ENCODE measurements around the gene OR4E1. TPM values are rescaled to one million over a fixed set of nuclear protein-coding genes. Genes with fewer than 3 reads are reported as not detected.

The OR4E1 gene
- polyA plus RNA-seq, 3 donors, result not detected

GRCh38 chr14:21643407-21643806, 30.2 kb downstream of the OR4E1 start:
- 83% methylated on average over 3 of the region's 5 CpGs for WGBS (ENCODE audit: insufficient coverage)
- Mint-ChIP-seq H3K4me1 (peaks cover 2% of the 10 kb centered on the region), H3K9me3 (peaks cover 0 to 6% (median 0%) of the 10 kb centered on the region in 7 donors), H3K27ac (no peak overlapping the region), H3K4me3 (no peak overlapping the region), H3K36me3 (no peaks in the 10 kb centered on the region), H3K27me3 (ENCODE audit: low read depth in 3 of 3) (peaks cover 0 to 8% (median 2%) of the 10 kb centered on the region in 3 donors)
- no peaks in the 10 kb centered on the region for H3K9me3 ChIP-seq (replicated peaks in 1 of 2; ENCODE audit: control insufficient read depth in 1 of 2, insufficient read depth in 1 of 2, low read length in 2 of 2)
- H2AFZ ChIP-seq (ENCODE audit: insufficient read depth, low read depth, low read length, poor library complexity, severe bottlenecking), result no peak overlapping the region
- TF ChIP-seq CTCF (IDR thresholded peaks at IDR 0.05), result no peak
- no peak overlapping the region for H3K4me3 ChIP-seq (replicated peaks in 1 of 3; ENCODE audit: low read depth in 2 of 3, low read length in 3 of 3)
- H3K27ac ChIP-seq (ENCODE audit: low read depth in 1 of 2, low read length in 2 of 2), result no peak overlapping the region
- no peaks in the 10 kb centered on the region for H3K79me2 ChIP-seq (ENCODE audit: insufficient read depth, low read length)
- H3K4me2 ChIP-seq (replicated peaks; ENCODE audit: extremely low read depth, low read length, poor library complexity, severe bottlenecking), result no peak overlapping the region
- H3K4me1 ChIP-seq (ENCODE audit: control insufficient read depth in 1 of 2, insufficient read depth in 2 of 2, low read length in 2 of 2), result no peaks in the 10 kb centered on the region
- H4K20me1 ChIP-seq (ENCODE audit: insufficient read depth, low read length), result no peaks in the 10 kb centered on the region
- no peaks in the 10 kb centered on the region for H3K27me3 ChIP-seq (ENCODE audit: control insufficient read depth in 2 of 2, insufficient read depth in 2 of 2, low read length in 2 of 2)
- no peak overlapping the region for H3K9ac ChIP-seq (ENCODE audit: insufficient read depth, low read length, poor library complexity, severe bottlenecking)
- no peak for DNase-seq
- no peaks in the 10 kb centered on the region for H3K36me3 ChIP-seq (replicated peaks in 1 of 2; ENCODE audit: control insufficient read depth in 1 of 2, insufficient read depth in 2 of 2, low read length in 2 of 2)
- intact Hi-C loops (cut with micrococcal nuclease), result no loop called here

GRCh38 chr14:21642683-21643082, 30.9 kb downstream of the OR4E1 start:
- intact Hi-C loops (cut with micrococcal nuclease), result no loop called here
- Histone ChIP-seq H2AFZ (ENCODE audit: insufficient read depth, low read depth, low read length, poor library complexity, severe bottlenecking) (no peak overlapping the region), H3K4me1 (ENCODE audit: control insufficient read depth in 1 of 2, insufficient read depth in 2 of 2, low read length in 2 of 2) (no peaks in the 10 kb centered on the region), H3K4me3 (replicated peaks in 1 of 3; ENCODE audit: low read depth in 2 of 3, low read length in 3 of 3) (no peak overlapping the region), H3K36me3 (replicated peaks in 1 of 2; ENCODE audit: control insufficient read depth in 1 of 2, insufficient read depth in 2 of 2, low read length in 2 of 2) (no peaks in the 10 kb centered on the region), H3K27ac (ENCODE audit: low read depth in 1 of 2, low read length in 2 of 2) (no peak overlapping the region), H3K27me3 (ENCODE audit: control insufficient read depth in 2 of 2, insufficient read depth in 2 of 2, low read length in 2 of 2) (no peaks in the 10 kb centered on the region), H4K20me1 (ENCODE audit: insufficient read depth, low read length) (no peaks in the 10 kb centered on the region), H3K9ac (ENCODE audit: insufficient read depth, low read length, poor library complexity, severe bottlenecking) (no peak overlapping the region), H3K4me2 (replicated peaks; ENCODE audit: extremely low read depth, low read length, poor library complexity, severe bottlenecking) (no peak overlapping the region), H3K9me3 (replicated peaks in 1 of 2; ENCODE audit: control insufficient read depth in 1 of 2, insufficient read depth in 1 of 2, low read length in 2 of 2) (no peaks in the 10 kb centered on the region), H3K79me2 (ENCODE audit: insufficient read depth, low read length) (no peaks in the 10 kb centered on the region)
- H3K27me3 Mint-ChIP-seq (ENCODE audit: low read depth in 3 of 3), result peaks cover 1 to 8% (median 2%) of the 10 kb centered on the region in 3 donors
- peaks cover 0 to 4% (median 0%) of the 10 kb centered on the region in 7 donors for H3K9me3 Mint-ChIP-seq
- no peak overlapping the region for H3K27ac Mint-ChIP-seq
- H3K36me3 Mint-ChIP-seq, result no peaks in the 10 kb centered on the region
- no peak overlapping the region for H3K4me3 Mint-ChIP-seq
- peaks cover 2% of the 10 kb centered on the region for H3K4me1 Mint-ChIP-seq
- no peak for TF ChIP-seq CTCF (IDR thresholded peaks at IDR 0.05)
- no peak for DNase-seq
- whole genome bisulfite sequencing (ENCODE audit: insufficient coverage), result no CpG with 5 or more reads among the region's 3 CpGs

Data from CD14-positive monocyte (primary cell).